WTC11 (cell line): Measurements from ENCODE around the gene NRDC. TPM values are rescaled to one million over a fixed set of nuclear protein-coding genes. Genes with fewer than 3 reads are reported as not detected.

Experiments
- ATAC-seq: fragments of 200-7000 bp; cut with Tn5 transposase; 2 replicates; pipeline ENCODE4 v1.10.0; 2021; ENCODE audit warnings: mild to moderate bottlenecking, moderate library complexity
- CTCF ChIA-PET: fragments of 300-600 bp; sonication (Branson Sonifier 250); formaldehyde crosslinking; loops from one replicate; lab custom pipeline; 2021; ENCODE audit warnings: antibody characterized with exemption; lab: Charles Lee
- POLR2A ChIA-PET: fragments of 350-600 bp; sonication (Branson Sonifier 250); formaldehyde crosslinking; loops from one replicate; lab custom pipeline; 2021; ENCODE audit warnings: antibody characterized with exemption; lab: Charles Lee
- DNase-seq: peaks from one replicate; pipeline ENCODE4 v3.0.0; 2021; ENCODE audit warnings: low spot score
- H3K27ac Mint-ChIP-seq: 2 replicates; pipeline ENCODE4 v1.8.0; 2021; ENCODE audit warnings: mixed read lengths
- H3K27me3 Mint-ChIP-seq: 2 replicates; pipeline ENCODE4 v1.8.0; 2021; ENCODE audit warnings: low read depth, mild to moderate bottlenecking, moderate library complexity, mixed read lengths
- H3K36me3 Mint-ChIP-seq: 2 replicates; pipeline ENCODE4 v1.8.0; 2021; ENCODE audit warnings: mixed read lengths
- H3K4me1 Mint-ChIP-seq: 2 replicates; pipeline ENCODE4 v1.8.0; 2022; ENCODE audit warnings: mixed read lengths
- H3K4me3 Mint-ChIP-seq: 2 replicates; pipeline ENCODE4 v1.8.0; 2021; ENCODE audit warnings: mild to moderate bottlenecking, moderate library complexity, mixed read lengths
- H3K9me3 Mint-ChIP-seq: 2 replicates; pipeline ENCODE4 v1.8.0; 2021; ENCODE audit warnings: mixed read lengths
- CREB1 ChIP-seq: sonication (generic); formaldehyde crosslinking; IDR thresholded peaks from 2 replicates; pipeline ENCODE4 v1.8.0; 2023; ENCODE audit warnings: mild to moderate bottlenecking, missing genetic modification reagents
- E2F5 ChIP-seq: sonication (generic); formaldehyde crosslinking; IDR thresholded peaks from 2 replicates; pipeline ENCODE4 v1.8.1; 2022; ENCODE audit warnings: mild to moderate bottlenecking, moderate library complexity, missing genetic modification reagents
- EMX1 ChIP-seq: fragments of 250-450 bp; sonication (Bioruptor Pico); IDR thresholded peaks from 2 replicates; pipeline ENCODE4 v1.8.0; 2021; ENCODE audit warnings: mild to moderate bottlenecking
- ESRRA ChIP-seq: sonication (generic); formaldehyde crosslinking; IDR thresholded peaks from 2 replicates; pipeline ENCODE4 v1.8.1; 2022; ENCODE audit warnings: mild to moderate bottlenecking, missing genetic modification reagents, borderline replicate concordance
- FOXP4 ChIP-seq: sonication (generic); formaldehyde crosslinking; IDR thresholded peaks from 2 replicates; pipeline ENCODE4 v1.8.0; 2022; ENCODE audit warnings: mild to moderate bottlenecking, missing genetic modification reagents
- GRHL2 ChIP-seq: fragments of 250-450 bp; sonication (Bioruptor Pico); IDR thresholded peaks from 2 replicates; pipeline ENCODE4 v1.8.0; 2022; ENCODE audit warnings: mild to moderate bottlenecking, moderate library complexity; ENCODE audit not compliant: insufficient replicate concordance, severe bottlenecking
- IRF2 ChIP-seq: sonication (generic); formaldehyde crosslinking; IDR thresholded peaks from 2 replicates; pipeline ENCODE4 v1.8.0; 2022; ENCODE audit warnings: low read depth, missing genetic modification reagents, borderline replicate concordance
- MYBL2 ChIP-seq: sonication (generic); formaldehyde crosslinking; IDR thresholded peaks from 2 replicates; pipeline ENCODE4 v1.8.1; 2023; ENCODE audit warnings: mild to moderate bottlenecking, moderate library complexity, missing genetic modification reagents
- NR3C1 ChIP-seq: sonication (generic); formaldehyde crosslinking; conservative IDR thresholded peaks from 2 replicates; pipeline ENCODE4 v1.8.1; 2023; ENCODE audit warnings: low read depth, mild to moderate bottlenecking, missing genetic modification reagents
- ZBTB21 ChIP-seq: sonication (generic); formaldehyde crosslinking; IDR thresholded peaks from 2 replicates; pipeline ENCODE4 v1.8.1; 2023; ENCODE audit warnings: mild to moderate bottlenecking, missing genetic modification reagents, borderline replicate concordance
- ZNF138 ChIP-seq: sonication (generic); formaldehyde crosslinking; conservative IDR thresholded peaks from 2 replicates; pipeline ENCODE4 v1.8.1; 2022; ENCODE audit warnings: mild to moderate bottlenecking, moderate library complexity, missing genetic modification reagents
- ZNF219 ChIP-seq: sonication (generic); formaldehyde crosslinking; IDR thresholded peaks from 2 replicates; pipeline ENCODE4 v1.8.0; 2023; ENCODE audit warnings: missing genetic modification reagents, mild to moderate bottlenecking, borderline replicate concordance
- ZNF232 ChIP-seq: sonication (generic); formaldehyde crosslinking; IDR thresholded peaks from 2 replicates; pipeline ENCODE4 v1.8.0; 2022; ENCODE audit warnings: mild to moderate bottlenecking, missing genetic modification reagents
- ZNF263 ChIP-seq: sonication (generic); formaldehyde crosslinking; IDR thresholded peaks from 2 replicates; pipeline ENCODE4 v1.8.1; 2022; ENCODE audit warnings: low read depth, mild to moderate bottlenecking, moderate library complexity, missing genetic modification reagents
- ZNF423 ChIP-seq: fragments of 250-450 bp; sonication (Bioruptor Pico); IDR thresholded peaks from 2 replicates; pipeline ENCODE4 v2.1.2; 2022; ENCODE audit warnings: mild to moderate bottlenecking, moderate library complexity
- ZNF532 ChIP-seq: fragments of 250-450 bp; sonication (Bioruptor Pico); IDR thresholded peaks from 2 replicates; pipeline ENCODE4 v1.9.0; 2021; ENCODE audit warnings: mild to moderate bottlenecking, borderline replicate concordance
- total RNA-seq: library from RNA; stranded (reverse); gene quantifications from 3 replicates; pipeline ENCODE4 v1.2.3, GENCODE V29; 2021
- TF ChIP-seq, protein P1 (sequence below): sonication (generic); formaldehyde crosslinking; IDR thresholded peaks from 2 replicates; pipeline ENCODE4 v1.8.0; 2023; ENCODE audit warnings: missing genetic modification reagents, mild to moderate bottlenecking, borderline replicate concordance
- TF ChIP-seq, protein P2 (sequence below): sonication (generic); formaldehyde crosslinking; IDR thresholded peaks from 2 replicates; pipeline ENCODE4 v1.8.1; 2022; ENCODE audit warnings: low read depth, mild to moderate bottlenecking, moderate library complexity, missing genetic modification reagents, borderline replicate concordance
- TF ChIP-seq, protein P3 (sequence below): sonication (generic); formaldehyde crosslinking; IDR thresholded peaks from 2 replicates; pipeline ENCODE4 v1.8.0; 2022; ENCODE audit warnings: mild to moderate bottlenecking, missing genetic modification reagents
- TF ChIP-seq, protein P4 (sequence below): sonication (generic); formaldehyde crosslinking; IDR thresholded peaks from 2 replicates; pipeline ENCODE4 v1.8.0; 2022; ENCODE audit warnings: mild to moderate bottlenecking, missing genetic modification reagents

Gene NRDC
- total RNA-seq, 1 experiment from 2014 or later: 201 TPM

- Mint-ChIP-seq H3K36me3 (peaks cover 36% of the 10 kb centered on the region), H3K9me3 (no peaks in the 10 kb centered on the region), H3K4me3 (no peak overlapping the region), H3K4me1 (peaks cover 9% of the 10 kb centered on the region), H3K27me3 (no peaks in the 10 kb centered on the region), H3K27ac (no peak overlapping the region)
- POLR2A ChIA-PET: no interaction called here
- CTCF ChIA-PET: no interaction called here
- DNase-seq (no peak), ATAC-seq (no peak)
- TF ChIP-seq IRF2 (CRISPR knock-in tag) (no peak), NR3C1 (CRISPR knock-in tag) (no peak), FOXP4 (CRISPR knock-in tag) (no peak), ZNF263 (CRISPR knock-in tag) (no peak), CREB1 (CRISPR knock-in tag) (no peak), GRHL2 (CRISPR knock-in tag) (no peak), ZBTB21 (CRISPR knock-in tag) (no peak), E2F5 (CRISPR knock-in tag) (no peak), ZNF423 (CRISPR knock-in tag) (no peak), EMX1 (CRISPR knock-in tag) (no peak), ZNF532 (CRISPR knock-in tag) (no peak)
- TF ChIP-seq, protein P1, sequence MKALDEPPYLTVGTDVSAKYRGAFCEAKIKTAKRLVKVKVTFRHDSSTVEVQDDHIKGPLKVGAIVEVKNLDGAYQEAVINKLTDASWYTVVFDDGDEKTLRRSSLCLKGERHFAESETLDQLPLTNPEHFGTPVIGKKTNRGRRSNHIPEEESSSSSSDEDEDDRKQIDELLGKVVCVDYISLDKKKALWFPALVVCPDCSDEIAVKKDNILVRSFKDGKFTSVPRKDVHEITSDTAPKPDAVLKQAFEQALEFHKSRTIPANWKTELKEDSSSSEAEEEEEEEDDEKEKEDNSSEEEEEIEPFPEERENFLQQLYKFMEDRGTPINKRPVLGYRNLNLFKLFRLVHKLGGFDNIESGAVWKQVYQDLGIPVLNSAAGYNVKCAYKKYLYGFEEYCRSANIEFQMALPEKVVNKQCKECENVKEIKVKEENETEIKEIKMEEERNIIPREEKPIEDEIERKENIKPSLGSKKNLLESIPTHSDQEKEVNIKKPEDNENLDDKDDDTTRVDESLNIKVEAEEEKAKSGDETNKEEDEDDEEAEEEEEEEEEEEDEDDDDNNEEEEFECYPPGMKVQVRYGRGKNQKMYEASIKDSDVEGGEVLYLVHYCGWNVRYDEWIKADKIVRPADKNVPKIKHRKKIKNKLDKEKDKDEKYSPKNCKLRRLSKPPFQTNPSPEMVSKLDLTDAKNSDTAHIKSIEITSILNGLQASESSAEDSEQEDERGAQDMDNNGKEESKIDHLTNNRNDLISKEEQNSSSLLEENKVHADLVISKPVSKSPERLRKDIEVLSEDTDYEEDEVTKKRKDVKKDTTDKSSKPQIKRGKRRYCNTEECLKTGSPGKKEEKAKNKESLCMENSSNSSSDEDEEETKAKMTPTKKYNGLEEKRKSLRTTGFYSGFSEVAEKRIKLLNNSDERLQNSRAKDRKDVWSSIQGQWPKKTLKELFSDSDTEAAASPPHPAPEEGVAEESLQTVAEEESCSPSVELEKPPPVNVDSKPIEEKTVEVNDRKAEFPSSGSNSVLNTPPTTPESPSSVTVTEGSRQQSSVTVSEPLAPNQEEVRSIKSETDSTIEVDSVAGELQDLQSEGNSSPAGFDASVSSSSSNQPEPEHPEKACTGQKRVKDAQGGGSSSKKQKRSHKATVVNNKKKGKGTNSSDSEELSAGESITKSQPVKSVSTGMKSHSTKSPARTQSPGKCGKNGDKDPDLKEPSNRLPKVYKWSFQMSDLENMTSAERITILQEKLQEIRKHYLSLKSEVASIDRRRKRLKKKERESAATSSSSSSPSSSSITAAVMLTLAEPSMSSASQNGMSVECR (CRISPR knock-in tag): no peak
Observed at GRCh38 chr1:51915951-51916350, 37.4 kb upstream of the NRDC start.

DNA sequence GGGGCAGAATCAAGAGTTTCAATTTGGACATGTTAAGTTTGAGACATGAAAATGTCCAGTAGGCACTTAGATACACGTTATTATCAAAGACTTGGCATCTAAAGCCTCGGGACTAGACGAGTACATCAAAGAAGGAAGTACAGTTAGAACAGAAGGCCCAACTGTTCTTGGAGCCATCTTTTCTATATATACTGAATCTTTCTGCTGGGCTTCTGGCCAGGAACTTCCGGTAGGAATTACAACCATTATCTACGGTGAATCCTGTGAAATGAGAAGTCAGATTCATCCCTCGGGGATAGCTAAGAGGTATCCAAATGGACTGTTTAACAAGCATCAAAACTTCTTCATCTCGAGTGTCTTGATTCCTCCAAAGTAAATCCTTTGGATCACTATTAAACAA lies 34.4 kb upstream of the NRDC start:
- Mint-ChIP-seq H3K27ac (no peak overlapping the region), H3K4me3 (no peak overlapping the region), H3K4me1 (peaks cover 19% of the 10 kb centered on the region), H3K36me3 (peaks cover 27% of the 10 kb centered on the region; the same call in 1 of the 2 replicates), H3K27me3 (no peaks in the 10 kb centered on the region), H3K9me3 (no peaks in the 10 kb centered on the region)
- ATAC-seq: no peak
- ChIA-PET POLR2A (no interaction called here), CTCF (interaction anchor here (0.9 kb wide), 1 partner anchor 16 kb away, joined by 3 read pairs; no protein-coding TSS in a partner anchor)
- DNase-seq: no peak
- no peak for TF ChIP-seq ZNF219
- TF ChIP-seq, protein P2, sequence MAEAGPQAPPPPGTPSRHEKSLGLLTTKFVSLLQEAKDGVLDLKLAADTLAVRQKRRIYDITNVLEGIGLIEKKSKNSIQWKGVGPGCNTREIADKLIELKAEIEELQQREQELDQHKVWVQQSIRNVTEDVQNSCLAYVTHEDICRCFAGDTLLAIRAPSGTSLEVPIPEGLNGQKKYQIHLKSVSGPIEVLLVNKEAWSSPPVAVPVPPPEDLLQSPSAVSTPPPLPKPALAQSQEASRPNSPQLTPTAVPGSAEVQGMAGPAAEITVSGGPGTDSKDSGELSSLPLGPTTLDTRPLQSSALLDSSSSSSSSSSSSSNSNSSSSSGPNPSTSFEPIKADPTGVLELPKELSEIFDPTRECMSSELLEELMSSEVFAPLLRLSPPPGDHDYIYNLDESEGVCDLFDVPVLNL: no peak
- no peak for TF ChIP-seq MYBL2
- TF ChIP-seq ZNF138 (CRISPR knock-in tag): no peak
- no peak for TF ChIP-seq ZNF232 (CRISPR knock-in tag)
- no peak for TF ChIP-seq ESRRA (CRISPR knock-in tag)
- TF ChIP-seq, protein P3, sequence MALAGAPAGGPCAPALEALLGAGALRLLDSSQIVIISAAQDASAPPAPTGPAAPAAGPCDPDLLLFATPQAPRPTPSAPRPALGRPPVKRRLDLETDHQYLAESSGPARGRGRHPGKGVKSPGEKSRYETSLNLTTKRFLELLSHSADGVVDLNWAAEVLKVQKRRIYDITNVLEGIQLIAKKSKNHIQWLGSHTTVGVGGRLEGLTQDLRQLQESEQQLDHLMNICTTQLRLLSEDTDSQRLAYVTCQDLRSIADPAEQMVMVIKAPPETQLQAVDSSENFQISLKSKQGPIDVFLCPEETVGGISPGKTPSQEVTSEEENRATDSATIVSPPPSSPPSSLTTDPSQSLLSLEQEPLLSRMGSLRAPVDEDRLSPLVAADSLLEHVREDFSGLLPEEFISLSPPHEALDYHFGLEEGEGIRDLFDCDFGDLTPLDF (CRISPR knock-in tag): no peak
- TF ChIP-seq, protein P4, sequence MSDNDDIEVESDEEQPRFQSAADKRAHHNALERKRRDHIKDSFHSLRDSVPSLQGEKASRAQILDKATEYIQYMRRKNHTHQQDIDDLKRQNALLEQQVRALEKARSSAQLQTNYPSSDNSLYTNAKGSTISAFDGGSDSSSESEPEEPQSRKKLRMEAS (CRISPR knock-in tag): no peak
